ENCODE results near the gene HEXIM1.
A peak's percentile ranks its signal among the peaks of the same experiment; 100 is the strongest.

Gene HEXIM1

DNA sequence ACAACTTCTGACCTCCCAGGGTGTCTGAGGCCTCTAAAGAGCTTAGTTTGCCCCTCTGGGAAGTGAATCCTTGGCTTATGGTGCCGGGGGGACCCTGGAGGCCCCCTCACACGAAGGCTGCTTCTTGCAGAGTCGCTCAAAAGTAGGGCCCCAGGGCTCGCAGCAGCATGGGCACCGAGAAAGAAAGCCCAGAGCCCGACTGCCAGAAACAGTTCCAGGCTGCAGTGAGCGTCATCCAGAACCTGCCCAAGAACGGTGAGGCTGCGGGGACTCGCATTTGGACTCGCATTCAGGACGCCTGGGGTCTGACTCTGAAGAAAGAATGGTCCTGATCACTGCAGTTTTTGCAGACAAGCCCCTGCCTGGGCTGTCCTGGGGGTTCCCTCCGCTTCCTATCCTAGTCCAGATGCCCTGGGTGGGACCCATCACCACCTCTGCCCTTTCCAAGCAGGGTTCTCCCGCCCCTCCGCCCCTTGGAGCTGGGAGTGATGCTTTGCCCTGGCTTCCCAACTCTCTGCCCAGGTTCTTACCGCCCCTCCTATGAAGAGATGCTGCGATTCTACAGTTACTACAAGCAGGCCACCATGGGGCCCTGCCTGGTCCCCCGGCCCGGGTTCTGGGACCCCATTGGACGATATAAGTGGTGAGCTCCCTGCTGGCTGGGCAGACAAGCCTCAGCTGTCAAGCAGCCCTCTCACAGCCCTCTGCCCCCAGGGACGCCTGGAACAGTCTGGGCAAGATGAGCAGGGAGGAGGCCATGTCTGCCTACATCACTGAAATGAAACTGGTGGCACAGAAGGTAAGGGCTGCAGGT, 12.1 kb upstream of the HEXIM1 start:
- intact Hi-C loops (cut with DNase I; ENCODE audit: low total_unique reads): loop anchor here (2.0 kb wide), 1 partner anchor 61 kb away; no protein-coding TSS in a partner anchor
- Histone ChIP-seq H3K4me3 (peak overlapping the region; percentile 62 to 92), H3K27ac (peak overlapping the region; percentile 84 to 93), H3K4me1 (peaks cover 6 to 30% (median 19%) of the 10 kb centered on the region in 4 donors), H3K9me3 (no peaks in the 10 kb centered on the region), H3K27me3 (no peaks in the 10 kb centered on the region), H3K36me3 (peaks cover 0 to 26% (median 9%) of the 10 kb centered on the region in 3 donors)
- TF ChIP-seq, protein P1, sequence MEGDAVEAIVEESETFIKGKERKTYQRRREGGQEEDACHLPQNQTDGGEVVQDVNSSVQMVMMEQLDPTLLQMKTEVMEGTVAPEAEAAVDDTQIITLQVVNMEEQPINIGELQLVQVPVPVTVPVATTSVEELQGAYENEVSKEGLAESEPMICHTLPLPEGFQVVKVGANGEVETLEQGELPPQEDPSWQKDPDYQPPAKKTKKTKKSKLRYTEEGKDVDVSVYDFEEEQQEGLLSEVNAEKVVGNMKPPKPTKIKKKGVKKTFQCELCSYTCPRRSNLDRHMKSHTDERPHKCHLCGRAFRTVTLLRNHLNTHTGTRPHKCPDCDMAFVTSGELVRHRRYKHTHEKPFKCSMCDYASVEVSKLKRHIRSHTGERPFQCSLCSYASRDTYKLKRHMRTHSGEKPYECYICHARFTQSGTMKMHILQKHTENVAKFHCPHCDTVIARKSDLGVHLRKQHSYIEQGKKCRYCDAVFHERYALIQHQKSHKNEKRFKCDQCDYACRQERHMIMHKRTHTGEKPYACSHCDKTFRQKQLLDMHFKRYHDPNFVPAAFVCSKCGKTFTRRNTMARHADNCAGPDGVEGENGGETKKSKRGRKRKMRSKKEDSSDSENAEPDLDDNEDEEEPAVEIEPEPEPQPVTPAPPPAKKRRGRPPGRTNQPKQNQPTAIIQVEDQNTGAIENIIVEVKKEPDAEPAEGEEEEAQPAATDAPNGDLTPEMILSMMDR (IDR thresholded peaks at IDR 0.05): no peak
- no peak for DNase-seq

DNA sequence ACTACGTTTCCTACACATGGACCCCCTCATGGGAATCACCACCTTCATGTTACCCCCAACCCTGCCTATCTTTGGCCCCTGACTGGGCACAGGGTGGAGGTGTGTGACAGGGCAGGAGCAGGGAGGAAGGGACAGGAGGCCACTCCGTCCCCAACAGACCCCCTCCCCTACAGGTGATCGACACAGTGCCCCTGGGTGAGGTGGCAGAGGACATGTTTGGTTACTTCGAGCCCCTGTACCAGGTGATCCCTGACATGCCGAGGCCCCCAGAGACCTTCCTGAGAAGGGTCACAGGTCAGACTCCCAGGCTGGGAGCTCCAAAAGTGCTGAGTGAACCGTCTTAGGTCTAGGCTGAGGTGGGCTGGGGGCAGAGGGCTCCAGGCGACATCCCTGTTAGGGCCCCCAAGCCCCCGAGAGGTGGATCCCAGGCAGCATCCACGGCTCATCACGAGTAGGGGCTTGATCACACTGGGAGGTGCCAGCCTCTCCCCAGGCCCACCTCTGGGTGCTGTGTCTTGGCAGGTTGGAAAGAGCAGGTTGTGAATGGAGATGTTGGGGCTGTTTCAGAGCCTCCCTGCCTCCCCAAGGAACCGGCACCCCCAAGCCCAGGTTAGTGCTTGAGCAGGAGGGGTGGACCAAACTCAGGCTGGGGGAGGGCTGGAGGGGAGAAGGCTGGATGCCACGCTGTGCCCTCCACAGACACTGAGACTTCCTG, 11.3 kb upstream of the HEXIM1 start:
- Histone ChIP-seq H3K4me1 (peaks cover 6 to 22% (median 13%) of the 10 kb centered on the region in 4 donors), H3K4me3 (no peak overlapping the region), H3K27ac (peak overlapping the region; percentile 84 to 93), H3K27me3 (no peaks in the 10 kb centered on the region), H3K36me3 (peaks cover 0 to 26% (median 9%) of the 10 kb centered on the region in 3 donors), H3K9me3 (no peaks in the 10 kb centered on the region)
- DNase-seq: no peak
- intact Hi-C loops (cut with DNase I; ENCODE audit: low total_unique reads): loop anchor here (2.0 kb wide), 1 partner anchor 60 kb away; no protein-coding TSS in a partner anchor
- TF ChIP-seq, protein P1 (IDR thresholded peaks at IDR 0.05): no peak

DNA sequence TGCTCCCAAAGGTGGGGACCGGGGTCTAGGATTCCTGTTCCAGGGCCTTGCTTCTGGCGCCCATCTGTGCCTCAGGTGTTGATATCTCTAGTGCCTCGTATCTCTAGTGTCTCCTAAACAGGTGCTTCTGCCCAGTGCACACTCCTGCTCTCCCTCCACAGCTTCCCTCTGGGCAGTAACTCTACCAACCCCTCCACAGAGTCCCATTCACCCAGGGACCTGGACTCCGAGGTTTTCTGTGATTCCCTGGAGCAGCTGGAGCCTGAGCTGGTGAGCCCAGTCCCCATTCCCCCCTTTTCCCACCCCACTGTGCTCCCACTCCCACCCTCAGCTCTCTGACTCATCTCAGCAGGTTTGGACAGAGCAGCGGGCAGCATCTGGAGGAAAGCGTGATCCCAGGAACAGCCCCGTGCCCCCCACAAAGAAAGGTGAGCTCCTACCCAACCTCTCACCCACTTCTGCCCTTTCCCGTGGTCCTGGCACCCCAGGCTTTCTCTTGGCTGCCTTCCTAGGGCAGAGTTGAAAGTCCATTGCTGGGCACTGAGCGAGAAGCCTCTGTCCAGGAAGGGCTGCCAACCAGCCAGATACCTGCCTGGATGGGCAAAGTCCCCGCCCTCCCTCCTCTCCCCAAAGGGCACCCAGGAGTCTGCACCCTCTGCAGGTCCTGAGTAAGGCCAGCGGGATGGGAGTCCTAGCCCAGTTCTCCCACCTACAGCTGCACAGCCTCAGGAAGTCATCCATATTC, 10.5 kb upstream of the HEXIM1 start:
- no peak for DNase-seq
- H3K9me3 ChIP-seq: no peaks in the 10 kb centered on the region
- H3K27me3 ChIP-seq: no peaks in the 10 kb centered on the region
- H3K4me1 ChIP-seq: peaks cover 6 to 22% (median 13%) of the 10 kb centered on the region in 4 donors
- intact Hi-C loops (cut with DNase I; ENCODE audit: low total_unique reads): loop anchor here (2.0 kb wide), 1 partner anchor 59 kb away; no protein-coding TSS in a partner anchor
- no peak overlapping the region for H3K4me3 ChIP-seq
- H3K27ac ChIP-seq: peak overlapping the region in 1 of 2 donors; percentile 84
- peaks cover 0 to 26% (median 9%) of the 10 kb centered on the region in 3 donors for H3K36me3 ChIP-seq
- TF ChIP-seq, protein P1 (IDR thresholded peaks at IDR 0.05): no peak

DNA sequence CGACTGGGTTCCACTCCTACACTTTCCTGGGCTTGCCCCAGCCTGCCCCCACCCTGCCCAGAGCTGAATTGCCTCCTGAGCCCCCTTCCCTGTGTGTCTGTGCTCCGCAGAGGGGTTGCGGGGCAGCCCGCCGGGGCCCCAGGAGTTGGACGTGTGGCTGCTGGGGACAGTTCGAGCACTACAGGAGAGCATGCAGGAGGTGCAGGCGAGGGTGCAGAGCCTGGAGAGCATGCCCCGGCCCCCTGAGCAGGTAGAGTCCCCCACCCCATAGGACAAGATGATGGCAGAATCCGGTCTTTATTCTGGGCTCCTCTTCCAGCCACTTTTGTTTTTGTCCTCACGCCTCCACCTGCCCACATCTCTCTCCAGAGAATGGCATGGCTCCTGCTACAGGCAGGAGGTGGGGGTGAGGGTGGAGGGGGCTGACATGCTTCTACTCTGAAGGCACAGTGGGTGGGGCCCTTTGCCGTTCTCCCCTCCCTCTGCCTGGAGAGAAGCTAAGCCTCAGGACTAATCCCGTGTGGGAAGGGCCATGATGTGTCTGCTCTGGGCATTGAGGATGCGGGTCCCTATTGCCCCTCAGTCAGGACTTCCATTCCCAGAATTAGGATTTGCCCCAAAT, 9.3 kb upstream of the HEXIM1 start:
- Histone ChIP-seq H3K27ac (no peak overlapping the region), H3K4me3 (no peak overlapping the region), H3K27me3 (no peaks in the 10 kb centered on the region), H3K4me1 (peaks cover 6 to 26% (median 21%) of the 10 kb centered on the region in 4 donors), H3K9me3 (no peaks in the 10 kb centered on the region), H3K36me3 (peaks cover 0 to 26% (median 9%) of the 10 kb centered on the region in 3 donors)
- DNase-seq: no peak
- intact Hi-C loops (cut with DNase I; ENCODE audit: low total_unique reads): no loop called here
- TF ChIP-seq, protein P1 (IDR thresholded peaks at IDR 0.05): no peak

DNA sequence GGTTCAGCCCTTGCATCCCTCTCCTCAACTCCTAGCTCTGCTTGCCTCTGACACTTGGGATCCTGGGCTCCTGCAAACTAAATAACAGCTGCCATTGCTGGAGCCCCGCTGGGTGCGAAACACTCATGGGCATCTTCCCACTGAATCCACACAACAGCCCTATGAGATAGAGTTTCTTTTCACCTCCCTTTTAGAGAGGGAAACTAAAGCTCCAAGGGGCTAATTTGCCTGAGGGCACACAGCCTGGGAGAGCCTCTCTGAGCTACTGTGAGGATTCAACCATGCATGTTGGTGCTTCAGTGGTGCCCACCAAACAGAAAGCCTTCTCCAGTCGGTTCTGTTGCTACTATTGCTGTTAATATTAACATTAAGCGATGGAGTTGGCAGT, 8.7 kb upstream of the HEXIM1 start:
- Histone ChIP-seq H3K27ac (no peak overlapping the region), H3K36me3 (peaks cover 0 to 26% (median 9%) of the 10 kb centered on the region in 3 donors), H3K4me3 (no peak overlapping the region), H3K27me3 (no peaks in the 10 kb centered on the region), H3K4me1 (peaks cover 6 to 32% (median 23%) of the 10 kb centered on the region in 4 donors), H3K9me3 (no peaks in the 10 kb centered on the region)
- intact Hi-C loops (cut with DNase I; ENCODE audit: low total_unique reads): no loop called here
- no peak for DNase-seq
- TF ChIP-seq, protein P1 (IDR thresholded peaks at IDR 0.05): no peak
